Panc1 (cell line): Measurements from ENCODE around the gene GDI2. TPM values are rescaled to one million over a fixed set of nuclear protein-coding genes. Genes with fewer than 3 reads are reported as not detected.

Experiments used
- ATAC-seq: fragments of 200-7000 bp; cut with Tn5 transposase; 2 replicates; pipeline ENCODE4 v1.9.1; 2020; ENCODE audit warnings: mild to moderate bottlenecking, moderate library complexity
- BruUV-seq: library from RNA; stranded (reverse); fragments of 400-500 nt; replicated peaks from 2 replicates; lab custom pipeline; 2021; lab: Mats Ljungman, UMichigan
- CTCF ChIA-PET: fragments of 300-600 bp; sonication (Branson Sonifier 250); formaldehyde crosslinking; loops from one replicate; lab custom pipeline; 2022; ENCODE audit warnings: antibody characterized with exemption; lab: Charles Lee
- POLR2A ChIA-PET: fragments of 300-600 bp; sonication (Branson Sonifier 250); formaldehyde crosslinking; loops from one replicate; lab custom pipeline; 2022; ENCODE audit warnings: antibody characterized with exemption; lab: Charles Lee
- DNase-seq: peaks from one replicate; pipeline ENCODE4 v3.0.0-alpha.2; 2010; ENCODE audit warnings: low read depth, low spot score
- H3K27ac ChIP-seq: 2 replicates; pipeline ENCODE4 v1.5.1; 2011; ENCODE audit warnings: mild to moderate bottlenecking, low read length, inconsistent platforms
- H3K27me3 ChIP-seq: fragments of 200-500 bp; sonication (Bioruptor generic); 2 replicates; pipeline ENCODE4 v1.6.0; 2014; ENCODE audit warnings: low read length, inconsistent platforms; ENCODE audit not compliant: control insufficient read depth, insufficient read depth
- H3K36me3 ChIP-seq: fragments of 200-500 bp; sonication (Bioruptor generic); 2 replicates; pipeline ENCODE4 v1.5.1; 2014; ENCODE audit warnings: inconsistent platforms, mild to moderate bottlenecking, low read length, moderate library complexity; ENCODE audit not compliant: control insufficient read depth, insufficient read depth
- H3K4me1 ChIP-seq: 2 replicates; pipeline ENCODE4 v1.5.1; 2011; ENCODE audit warnings: inconsistent platforms, mild to moderate bottlenecking, low read length, moderate library complexity; ENCODE audit not compliant: control insufficient read depth, insufficient read depth
- H3K4me3 ChIP-seq, 2 experiments: 2 replicates each; pipeline ENCODE4 v1.5.1; 2011 to 2012; ENCODE audit warnings: low read depth in 2 of 2, low read length in 2 of 2, mild to moderate bottlenecking in 2 of 2, inconsistent platforms in 1 of 2, moderate library complexity in 1 of 2
- H3K9me3 ChIP-seq: fragments of 200-500 bp; sonication (Bioruptor generic); 2 replicates; pipeline ENCODE4 v1.5.1; 2014; ENCODE audit warnings: low read depth, mild to moderate bottlenecking, inconsistent platforms, low read length, moderate library complexity; ENCODE audit not compliant: control insufficient read depth, insufficient read depth
- CTCF ChIP-seq: fragments of 450-650 bp; IDR thresholded peaks from 2 replicates; pipeline ENCODE4 v1.5.1; 2017; ENCODE audit warnings: mild to moderate bottlenecking
- POLR2AphosphoS5 ChIP-seq: IDR thresholded peaks from 2 replicates; pipeline ENCODE4 v1.6.1; 2012; ENCODE audit warnings: mild to moderate bottlenecking, low read depth, low read length, moderate library complexity
- SIN3A ChIP-seq: IDR thresholded peaks from 2 replicates; pipeline ENCODE4 v1.6.1; 2012; ENCODE audit warnings: low read depth, mild to moderate bottlenecking, low read length, moderate library complexity, borderline replicate concordance; ENCODE audit not compliant: insufficient read depth
- TCF7L2 ChIP-seq: IDR thresholded peaks from 2 replicates; pipeline ENCODE4 v1.6.1; 2011; ENCODE audit warnings: mild to moderate bottlenecking, low read depth, low read length, inconsistent platforms
- in situ Hi-C: cut with HindIII; loops from 2 replicates; pipeline ENCODE4 v1.10.0; 2016; ENCODE audit warnings: low sequenced_read_pairs, low pct_unique_long_range_greater_than_20kb
- intact Hi-C: fragments of 100-400 bp; cut with micrococcal nuclease; formaldehyde crosslinking; loops from one replicate; pipeline ENCODE4 v1.10.0; 2022; ENCODE audit not compliant: unreplicated experiment
- total RNA-seq: library from RNA; stranded (reverse); gene quantifications from one replicate; pipeline ENCODE4 v1.2.1, GENCODE V29; 2021; ENCODE audit not compliant: unreplicated experiment
- TF ChIP-seq, protein P1 (sequence below), 2 experiments: IDR thresholded peaks; 2 replicates each; pipeline ENCODE4 v1.6.1; 2011 to 2012; ENCODE audit warnings: low read depth in 2 of 2, control low read depth in 1 of 2, low read length in 1 of 2, mild to moderate bottlenecking in 1 of 2, moderate library complexity in 1 of 2; ENCODE audit not compliant: insufficient read depth in 1 of 2

Gene GDI2
- total RNA-seq, 1 experiment from 2014 or later, result 130 TPM

GRCh38 chr10:5835446-5836095 is 22.3 kb upstream of the GDI2 start:
- POLR2A ChIA-PET, result no interaction called here
- in situ Hi-C loops, result no loop called here
- Histone ChIP-seq H3K27ac (no peak overlapping the region), H3K27me3 (no peaks in the 10 kb centered on the region), H3K4me1 (0 out of 2 replicates have a peak, but pooled peaks cover under 1% of the 10 kb centered on the region), H3K36me3 (no peaks in the 10 kb centered on the region), H3K4me3 (no peak overlapping the region), H3K9me3 (no peaks in the 10 kb centered on the region)
- ATAC-seq (no peak), DNase-seq (no peak)
- no peak for TF ChIP-seq TCF7L2
- TF ChIP-seq CTCF, result no peak
- no peak for TF ChIP-seq SIN3A
- TF ChIP-seq, protein P1, sequence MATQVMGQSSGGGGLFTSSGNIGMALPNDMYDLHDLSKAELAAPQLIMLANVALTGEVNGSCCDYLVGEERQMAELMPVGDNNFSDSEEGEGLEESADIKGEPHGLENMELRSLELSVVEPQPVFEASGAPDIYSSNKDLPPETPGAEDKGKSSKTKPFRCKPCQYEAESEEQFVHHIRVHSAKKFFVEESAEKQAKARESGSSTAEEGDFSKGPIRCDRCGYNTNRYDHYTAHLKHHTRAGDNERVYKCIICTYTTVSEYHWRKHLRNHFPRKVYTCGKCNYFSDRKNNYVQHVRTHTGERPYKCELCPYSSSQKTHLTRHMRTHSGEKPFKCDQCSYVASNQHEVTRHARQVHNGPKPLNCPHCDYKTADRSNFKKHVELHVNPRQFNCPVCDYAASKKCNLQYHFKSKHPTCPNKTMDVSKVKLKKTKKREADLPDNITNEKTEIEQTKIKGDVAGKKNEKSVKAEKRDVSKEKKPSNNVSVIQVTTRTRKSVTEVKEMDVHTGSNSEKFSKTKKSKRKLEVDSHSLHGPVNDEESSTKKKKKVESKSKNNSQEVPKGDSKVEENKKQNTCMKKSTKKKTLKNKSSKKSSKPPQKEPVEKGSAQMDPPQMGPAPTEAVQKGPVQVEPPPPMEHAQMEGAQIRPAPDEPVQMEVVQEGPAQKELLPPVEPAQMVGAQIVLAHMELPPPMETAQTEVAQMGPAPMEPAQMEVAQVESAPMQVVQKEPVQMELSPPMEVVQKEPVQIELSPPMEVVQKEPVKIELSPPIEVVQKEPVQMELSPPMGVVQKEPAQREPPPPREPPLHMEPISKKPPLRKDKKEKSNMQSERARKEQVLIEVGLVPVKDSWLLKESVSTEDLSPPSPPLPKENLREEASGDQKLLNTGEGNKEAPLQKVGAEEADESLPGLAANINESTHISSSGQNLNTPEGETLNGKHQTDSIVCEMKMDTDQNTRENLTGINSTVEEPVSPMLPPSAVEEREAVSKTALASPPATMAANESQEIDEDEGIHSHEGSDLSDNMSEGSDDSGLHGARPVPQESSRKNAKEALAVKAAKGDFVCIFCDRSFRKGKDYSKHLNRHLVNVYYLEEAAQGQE (IDR thresholded peaks at IDR 0.05; ENCODE audit: insufficient read depth in 1 of 2, low read depth in 2 of 2, low read length in 1 of 2), result no peak
- no peak for TF ChIP-seq POLR2AphosphoS5
- intact Hi-C loops, result no loop called here
- CTCF ChIA-PET, result no interaction called here
- no TSS peak for BruUV-seq

- no peak for ATAC-seq
Observed at GRCh38 chr10:5833814-5834213, 20.6 kb upstream of the GDI2 start.

More at GRCh38 chr10:5833814-5834213, 20.6 kb upstream of the GDI2 start:
- Histone ChIP-seq H3K4me3 (no peak overlapping the region), H3K36me3 (no peaks in the 10 kb centered on the region), H3K27me3 (no peaks in the 10 kb centered on the region), H3K27ac (no peak overlapping the region), H3K9me3 (no peaks in the 10 kb centered on the region), H3K4me1 (no peaks in the 10 kb centered on the region)
- intact Hi-C loops, result no loop called here
- CTCF ChIA-PET, result no interaction called here
- DNase-seq, result no peak
- no peak for TF ChIP-seq CTCF
- no peak for TF ChIP-seq TCF7L2
- TF ChIP-seq, protein P1 (IDR thresholded peaks at IDR 0.05; ENCODE audit: insufficient read depth in 1 of 2, low read depth in 2 of 2, low read length in 1 of 2), result no peak
- TF ChIP-seq POLR2AphosphoS5, result no peak
- no peak for TF ChIP-seq SIN3A
- in situ Hi-C loops, result no loop called here
- POLR2A ChIA-PET, result no interaction called here
- BruUV-seq, result no TSS peak
